ELR (cell line): ENCODE measurements around the gene FANK1.

Experiments
- DNase-seq: peaks from one replicate; pipeline ENCODE4 v3.0.0-alpha.2; 2015; ENCODE audit warnings: low read depth

The FANK1 gene

DNA sequence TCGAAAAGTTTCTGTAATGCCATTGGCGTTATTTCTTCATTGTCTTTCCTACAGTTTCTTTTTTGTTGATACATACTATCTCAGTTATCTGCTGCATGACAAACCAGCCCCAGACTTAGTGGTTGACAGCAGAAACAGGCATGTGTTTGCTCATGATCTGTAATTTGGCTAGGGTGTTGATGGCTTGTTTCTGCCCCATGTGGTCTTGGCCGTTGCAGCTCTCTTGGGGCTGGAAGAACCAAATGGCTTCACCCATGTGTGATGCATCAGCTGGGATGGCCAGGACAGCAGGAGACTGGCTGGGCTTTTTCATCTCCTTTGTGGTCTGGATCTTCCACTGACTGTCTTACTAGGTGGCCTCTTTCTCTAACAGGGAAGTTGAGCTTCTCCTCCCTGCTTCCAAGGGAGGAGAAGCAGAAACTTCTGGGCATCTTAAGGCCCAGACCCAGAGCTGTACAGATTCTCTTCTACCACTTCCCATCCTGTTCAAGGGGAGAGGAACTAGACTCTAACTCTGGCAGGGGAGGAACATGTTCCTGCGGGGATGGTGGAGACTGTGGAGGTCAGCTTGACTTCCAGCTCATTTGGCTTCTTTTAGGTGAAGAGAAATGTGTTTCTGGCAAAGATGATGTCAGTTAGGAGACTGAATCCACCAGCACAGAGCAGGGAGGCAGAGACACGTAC lies 89.3 kb downstream of the FANK1 start:
- DNase-seq, result no peak

DNA sequence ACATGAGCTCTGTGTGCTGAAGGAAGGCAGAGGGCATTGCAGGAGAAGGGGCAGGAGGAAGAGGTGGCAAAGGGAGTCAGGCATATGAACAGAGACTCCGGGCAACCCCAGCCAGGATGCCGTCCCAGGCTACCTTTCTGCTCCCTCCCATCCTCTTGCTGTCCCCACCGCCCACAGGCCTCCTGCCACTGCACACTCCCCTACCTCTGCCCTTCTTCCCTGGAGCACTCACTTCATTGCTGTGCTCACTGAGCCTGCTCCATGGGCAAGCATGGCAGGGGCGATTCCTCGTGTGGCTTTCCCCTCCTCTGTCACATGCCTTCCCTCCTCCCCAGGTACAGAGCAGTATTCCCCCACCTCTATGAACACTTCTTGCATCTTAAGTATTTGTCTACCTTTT lies 93.4 kb downstream of the FANK1 start:
- no peak for DNase-seq

DNA sequence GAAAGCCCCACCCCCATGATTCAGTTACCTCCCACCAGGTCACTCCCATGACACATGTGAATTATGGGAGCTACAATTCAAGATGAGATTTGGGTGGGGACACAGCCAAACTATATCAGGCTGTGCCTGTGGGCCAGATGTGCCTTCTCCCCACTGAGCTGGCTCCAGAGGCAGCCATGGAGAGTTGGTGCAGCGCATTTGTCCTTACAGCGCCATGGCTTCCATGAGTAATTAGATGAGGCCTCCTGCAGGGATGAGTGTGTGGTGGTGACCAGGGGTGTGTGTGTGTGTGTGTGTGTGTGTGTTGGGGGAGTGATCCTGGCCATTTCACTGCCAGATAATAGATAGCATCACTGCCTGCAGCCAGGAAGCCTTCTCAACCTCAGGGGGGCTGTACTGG lies 94.6 kb downstream of the FANK1 start:
- DNase-seq, result no peak

DNA sequence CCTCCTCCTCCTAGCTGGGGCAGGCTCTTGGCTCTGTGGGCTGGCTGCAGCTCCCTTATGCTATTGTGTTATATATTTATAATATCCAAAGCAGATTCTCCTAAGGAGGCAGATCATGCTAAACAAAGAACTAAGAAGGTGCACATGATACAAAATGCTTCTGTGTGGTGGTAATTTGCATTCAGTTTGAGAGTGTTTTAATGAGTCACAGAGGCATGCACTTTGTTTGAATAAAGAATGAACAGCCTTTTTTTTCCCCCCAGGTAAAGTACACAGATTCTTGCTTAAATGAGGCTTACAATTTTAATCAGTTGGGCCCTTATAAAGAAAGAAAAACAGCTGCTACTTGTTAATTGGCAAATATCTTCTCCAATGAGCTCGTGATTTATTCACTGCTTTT lies 95.0 kb downstream of the FANK1 start:
- DNase-seq, result no peak

DNA sequence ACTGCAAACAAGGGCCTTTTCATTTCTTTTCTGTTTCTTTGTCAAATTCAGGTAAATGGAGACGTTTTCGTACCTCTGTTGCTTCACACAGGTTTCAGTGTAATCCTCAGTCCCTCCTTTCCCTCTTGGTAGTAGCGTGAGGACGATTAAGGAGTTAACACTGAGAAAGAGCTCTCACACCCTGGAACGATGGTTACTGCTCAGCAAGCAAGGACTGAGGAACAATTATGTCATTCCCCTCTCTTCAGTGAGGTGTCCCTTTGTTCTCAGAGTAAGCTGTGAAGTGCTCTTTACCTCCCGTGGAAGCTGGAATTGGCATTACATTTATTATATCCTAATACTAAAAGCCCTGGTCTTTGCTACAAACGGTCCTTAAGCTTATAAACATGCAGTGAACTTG lies 95.9 kb downstream of the FANK1 start:
- no peak for DNase-seq

DNA sequence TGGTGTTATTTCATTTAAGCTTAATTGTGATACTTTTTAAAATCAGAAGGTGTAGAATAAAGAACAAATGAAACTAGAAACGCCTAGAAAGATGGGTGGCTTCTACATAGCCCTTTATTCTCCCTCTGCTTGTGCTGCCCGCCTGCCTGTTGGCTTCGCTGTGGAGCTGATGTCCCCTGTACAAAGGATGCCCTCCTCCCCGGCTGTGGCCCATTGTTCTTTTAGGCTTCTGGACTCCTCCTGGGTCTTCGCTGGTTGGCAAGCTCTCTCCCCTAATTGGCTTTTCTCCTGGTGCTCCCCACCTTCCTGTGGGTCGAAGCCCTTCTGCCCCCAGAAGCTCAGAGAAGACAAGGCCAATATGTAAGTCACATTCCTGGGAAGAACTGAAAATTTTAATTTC lies 98.2 kb downstream of the FANK1 start:
- DNase-seq, result no peak

DNA sequence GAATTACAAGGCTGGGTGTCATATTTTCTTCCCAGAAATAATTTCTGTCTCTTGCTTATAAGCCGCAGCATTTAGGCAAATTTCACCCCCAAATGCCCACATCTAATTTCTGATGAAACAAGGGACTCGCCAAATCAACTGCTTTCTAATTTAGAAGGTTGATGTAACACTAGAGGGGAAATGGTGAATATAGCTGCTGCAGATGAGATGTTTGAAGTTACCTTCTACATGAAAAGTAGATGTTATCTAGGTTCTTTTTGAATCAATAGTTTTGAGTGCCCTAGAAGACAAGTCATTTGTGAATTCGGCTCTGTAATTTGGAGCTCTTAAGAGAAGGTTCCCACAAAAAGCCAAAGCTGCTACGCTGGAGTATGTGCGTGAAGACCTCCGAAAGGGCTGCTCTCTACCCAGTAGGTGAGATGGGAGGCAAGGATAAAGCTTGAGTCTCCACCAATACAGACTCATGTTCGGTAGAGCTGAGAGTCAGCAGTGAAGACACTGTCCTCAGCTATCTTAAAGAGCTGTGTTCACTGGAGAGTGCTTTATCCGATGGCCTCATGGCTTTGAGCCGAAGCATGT lies 99.5 kb downstream of the FANK1 start:
- DNase-seq, result no peak

DNA sequence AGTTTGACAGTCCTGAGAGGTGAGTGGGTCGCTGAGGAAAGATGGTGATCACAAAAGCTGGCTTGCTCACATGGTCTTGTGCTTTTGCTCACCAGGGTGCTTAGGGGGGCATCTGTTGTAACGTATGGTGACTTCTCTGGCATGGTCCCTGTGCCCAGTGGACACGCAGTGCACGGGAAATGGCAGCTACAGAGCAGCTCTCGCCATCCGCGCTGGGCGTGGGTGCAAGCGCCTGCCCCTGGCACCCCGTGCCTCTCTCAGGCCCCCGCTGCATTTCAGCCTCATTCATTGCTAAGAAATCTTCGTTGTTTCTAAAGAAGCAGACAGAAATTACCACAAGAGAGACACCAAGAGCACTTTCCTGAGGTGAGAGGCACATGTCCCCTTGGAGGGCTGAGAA lies 101.2 kb downstream of the FANK1 start:
- DNase-seq, result no peak

DNA sequence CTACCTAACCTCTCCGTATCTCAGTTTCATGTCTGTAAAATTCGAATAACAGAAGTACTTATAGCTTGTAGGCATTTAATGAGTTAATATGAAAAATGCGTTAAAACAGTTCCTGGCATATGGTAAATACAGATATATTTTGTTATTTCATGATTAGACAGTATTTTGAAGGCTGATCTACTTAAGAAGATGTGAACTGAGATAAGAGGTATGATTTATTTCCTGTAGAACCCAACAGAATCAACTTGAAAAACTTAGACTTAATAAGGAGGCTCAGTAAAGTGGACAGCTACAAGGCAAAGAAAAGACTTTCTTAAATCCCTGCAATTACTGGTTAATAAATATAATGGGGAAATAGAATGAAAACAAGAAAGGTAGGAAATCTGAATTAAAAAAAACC lies 103.3 kb downstream of the FANK1 start:
- DNase-seq, result no peak

DNA sequence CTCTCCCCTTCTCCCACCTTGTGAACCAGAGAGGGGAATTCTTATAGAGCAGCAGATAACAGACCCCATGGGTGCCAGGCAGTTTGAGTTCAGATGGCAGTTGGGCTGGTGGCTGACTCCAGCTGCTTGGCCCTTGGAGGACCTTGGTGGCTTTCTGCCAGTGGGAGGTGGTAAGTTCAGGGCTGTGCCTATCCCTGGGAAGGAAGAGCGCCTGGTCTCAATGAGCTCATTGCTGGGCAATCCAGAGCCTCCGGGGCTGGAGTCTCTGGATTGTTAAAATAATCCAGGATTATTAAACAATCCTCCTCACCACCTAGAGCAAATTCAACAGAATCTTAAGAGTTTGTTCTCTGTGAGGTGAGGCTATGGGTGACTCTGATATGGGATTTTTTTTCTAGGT lies 105.2 kb downstream of the FANK1 start:
- DNase-seq, result peak; percentile 61

DNA sequence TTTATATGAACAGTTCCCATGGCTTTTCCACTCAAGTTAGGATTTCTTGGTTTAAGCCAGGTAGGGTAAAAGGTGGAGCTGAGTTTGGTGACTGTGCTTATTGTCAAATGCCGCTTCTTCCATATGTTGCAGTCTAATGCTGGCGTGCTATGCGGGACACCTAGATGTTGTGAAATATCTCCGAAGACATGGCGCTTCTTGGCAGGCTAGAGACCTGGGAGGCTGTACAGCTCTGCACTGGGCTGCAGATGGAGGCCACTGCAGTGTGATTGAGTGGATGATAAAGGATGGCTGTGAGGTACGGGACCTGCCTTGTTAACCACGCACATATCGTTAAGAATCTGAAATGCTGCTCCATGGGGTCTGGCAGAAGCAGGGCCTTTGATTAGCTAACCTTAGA lies 108.4 kb downstream of the FANK1 start:
- DNase-seq, result no peak

DNA sequence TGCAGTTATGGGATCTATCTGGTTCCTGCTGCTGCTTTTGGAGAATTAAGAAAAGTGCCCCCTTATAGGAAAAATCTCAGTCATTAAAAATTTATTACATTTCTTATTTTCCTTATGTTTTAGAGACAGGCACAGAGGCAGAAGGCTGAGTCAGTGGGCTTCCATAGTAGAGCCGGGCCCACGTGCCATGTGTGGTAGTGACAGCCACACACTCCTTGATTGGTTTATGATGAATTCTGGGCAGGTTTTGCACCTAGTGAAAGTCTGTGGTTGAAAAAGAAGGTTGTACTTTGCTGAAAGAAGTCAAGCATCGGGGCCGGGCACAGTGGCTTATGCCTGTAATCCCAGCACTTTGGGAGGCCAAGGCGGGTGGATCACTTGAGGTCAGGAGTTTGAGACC lies 109.9 kb downstream of the FANK1 start:
- DNase-seq, result no peak

DNA sequence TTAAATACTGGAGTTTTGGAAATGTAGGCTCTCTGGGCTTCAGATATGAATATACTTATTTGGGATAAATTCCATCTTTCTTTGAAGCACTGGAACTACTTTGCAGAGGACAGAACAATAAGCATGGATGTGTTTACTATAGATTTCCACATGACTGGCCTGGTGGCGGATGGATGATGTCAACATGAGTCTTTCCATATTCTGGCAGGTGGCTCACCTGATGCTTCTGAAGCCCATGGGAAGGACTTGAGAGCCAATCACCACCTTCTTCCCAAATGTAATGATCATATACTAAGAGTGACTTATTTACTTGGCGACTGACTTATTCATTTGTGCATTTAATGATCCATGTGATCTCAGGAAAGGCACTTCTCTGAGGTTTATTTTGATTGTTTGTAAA lies 110.5 kb downstream of the FANK1 start:
- no peak for DNase-seq

DNA sequence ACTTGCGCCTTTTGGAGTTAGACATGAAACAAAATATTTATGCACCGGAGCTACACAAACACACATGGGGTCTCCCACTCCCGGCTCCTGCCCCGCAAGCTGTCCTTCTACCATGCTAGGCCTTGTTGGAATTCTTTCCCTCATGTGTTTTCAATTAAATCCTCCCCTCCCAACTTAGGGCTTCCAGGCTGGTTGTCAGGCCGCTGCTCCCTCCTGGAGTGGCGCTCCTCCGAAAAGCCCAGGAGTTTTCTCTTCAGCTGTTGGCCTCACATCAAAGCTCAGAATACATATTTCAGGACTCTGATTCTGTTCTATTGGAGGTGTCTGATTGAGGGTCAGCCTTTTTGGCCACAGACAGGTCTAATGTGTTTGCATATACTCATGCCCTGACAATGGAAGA lies 113.3 kb downstream of the FANK1 start:
- no peak for DNase-seq

DNA sequence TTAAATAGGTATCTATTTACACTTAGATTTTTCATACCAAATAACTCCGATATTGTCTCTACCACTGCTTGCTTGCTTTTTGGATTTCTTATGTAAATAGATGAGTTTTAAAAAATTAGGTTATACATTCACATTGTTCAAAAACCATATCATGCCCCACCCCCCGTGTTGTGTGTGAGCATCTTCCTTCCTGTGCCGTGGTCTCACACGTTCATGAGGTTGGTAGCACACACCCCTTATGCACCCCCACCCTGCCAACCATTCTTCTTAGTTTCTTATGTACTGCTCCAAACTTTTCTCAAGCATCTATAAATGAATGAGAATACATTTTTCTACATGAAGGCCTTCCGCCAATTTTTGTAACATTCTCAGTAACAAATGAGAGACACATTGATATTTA lies 115.6 kb downstream of the FANK1 start:
- DNase-seq, result no peak

DNA sequence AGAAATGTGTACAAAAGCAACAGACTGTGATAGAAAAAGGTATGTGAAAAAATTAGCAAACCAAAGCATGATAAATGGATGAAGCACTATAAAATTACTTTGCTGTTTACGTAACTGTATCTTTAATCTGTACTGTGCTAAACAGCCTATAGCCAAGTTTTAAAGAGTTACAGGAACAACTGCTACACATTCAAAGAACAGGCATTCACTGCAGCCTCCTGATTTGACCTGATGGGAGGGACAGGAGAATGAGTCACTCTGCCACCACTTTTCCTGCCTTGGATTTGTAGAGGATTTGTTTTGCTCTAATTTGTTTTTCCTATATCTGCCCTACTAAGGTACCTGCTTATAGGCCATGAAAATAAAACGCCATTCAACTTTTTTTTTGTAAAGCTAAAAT lies 116.1 kb downstream of the FANK1 start:
- peak; percentile 49 for DNase-seq

DNA sequence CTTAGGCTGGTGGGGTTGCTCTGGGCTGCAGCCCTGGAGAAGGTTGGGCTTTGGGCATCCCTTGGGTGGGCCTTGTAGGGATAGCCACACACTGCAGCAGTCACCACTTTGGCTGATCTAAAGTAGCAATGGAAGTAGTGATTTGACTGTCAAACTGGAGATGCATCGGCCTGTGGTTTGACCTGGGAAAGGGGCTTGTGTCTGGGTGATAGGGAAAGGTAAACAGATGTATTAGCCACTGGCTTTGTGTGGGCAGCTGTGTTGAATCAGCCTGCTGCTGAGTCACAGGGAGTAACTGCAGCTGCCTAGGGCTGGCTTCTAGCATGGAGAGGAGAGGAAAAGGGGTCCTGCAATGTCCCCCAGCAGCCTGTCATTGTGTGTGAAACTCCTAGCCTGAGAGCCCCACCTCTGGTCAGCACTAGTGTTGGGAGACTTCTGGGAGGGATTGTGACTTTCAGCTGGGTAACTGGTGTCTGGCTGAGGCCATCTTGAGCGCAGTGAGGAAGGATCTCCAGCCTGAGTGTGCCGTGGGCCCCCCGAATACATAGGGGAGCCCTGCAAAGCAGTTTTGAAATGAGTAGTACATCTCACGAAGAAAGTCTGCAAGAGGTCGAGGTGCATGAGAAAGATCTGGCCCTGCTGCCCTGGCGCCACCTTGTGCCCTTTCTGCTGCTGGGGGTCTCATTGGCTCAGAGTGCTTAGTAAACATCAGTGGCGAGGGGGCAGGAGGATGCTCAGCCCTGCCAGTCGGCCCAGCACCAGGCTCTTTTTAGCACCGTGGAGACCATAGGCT lies 117.3 kb downstream of the FANK1 start:
- peak; percentile 82 for DNase-seq

DNA sequence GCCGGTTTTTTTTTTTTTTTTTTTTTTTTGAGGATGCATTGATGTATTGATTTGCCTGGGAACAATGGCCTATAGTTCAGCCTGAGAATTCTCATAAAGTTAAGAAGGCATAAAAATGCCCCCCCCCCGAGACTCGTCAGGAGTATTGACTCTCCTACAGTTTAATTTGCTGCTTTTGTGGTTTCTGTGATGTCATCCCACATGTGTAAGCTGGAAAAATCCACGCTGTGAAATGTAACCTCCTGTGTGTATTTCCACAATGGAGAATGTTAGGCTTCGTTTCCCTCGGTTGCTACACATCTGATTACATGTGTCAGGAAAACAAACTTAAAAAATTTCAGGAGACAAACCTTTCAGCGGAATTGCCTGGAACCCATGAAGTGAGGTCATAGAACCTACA lies 117.9 kb downstream of the FANK1 start:
- peak; percentile 37 for DNase-seq

DNA sequence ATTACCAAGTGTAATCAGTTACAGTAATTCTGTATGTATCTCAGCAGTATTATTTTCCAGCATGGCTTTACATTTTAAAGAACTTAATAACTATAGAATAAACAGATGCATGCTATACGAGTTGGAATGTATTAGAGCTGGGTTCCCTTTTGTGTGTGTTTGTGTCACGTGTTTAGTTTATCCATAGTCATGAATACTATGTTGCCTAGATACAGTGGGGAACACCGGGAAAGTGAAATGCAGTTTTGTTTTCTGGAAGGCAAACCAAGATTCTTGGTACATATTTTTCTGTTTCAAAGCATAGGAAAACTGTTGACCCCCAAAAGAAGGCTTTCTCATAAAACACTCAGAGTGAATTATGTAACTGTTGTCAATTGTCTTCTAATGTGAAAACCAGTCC lies 119.0 kb downstream of the FANK1 start:
- no peak for DNase-seq

DNA sequence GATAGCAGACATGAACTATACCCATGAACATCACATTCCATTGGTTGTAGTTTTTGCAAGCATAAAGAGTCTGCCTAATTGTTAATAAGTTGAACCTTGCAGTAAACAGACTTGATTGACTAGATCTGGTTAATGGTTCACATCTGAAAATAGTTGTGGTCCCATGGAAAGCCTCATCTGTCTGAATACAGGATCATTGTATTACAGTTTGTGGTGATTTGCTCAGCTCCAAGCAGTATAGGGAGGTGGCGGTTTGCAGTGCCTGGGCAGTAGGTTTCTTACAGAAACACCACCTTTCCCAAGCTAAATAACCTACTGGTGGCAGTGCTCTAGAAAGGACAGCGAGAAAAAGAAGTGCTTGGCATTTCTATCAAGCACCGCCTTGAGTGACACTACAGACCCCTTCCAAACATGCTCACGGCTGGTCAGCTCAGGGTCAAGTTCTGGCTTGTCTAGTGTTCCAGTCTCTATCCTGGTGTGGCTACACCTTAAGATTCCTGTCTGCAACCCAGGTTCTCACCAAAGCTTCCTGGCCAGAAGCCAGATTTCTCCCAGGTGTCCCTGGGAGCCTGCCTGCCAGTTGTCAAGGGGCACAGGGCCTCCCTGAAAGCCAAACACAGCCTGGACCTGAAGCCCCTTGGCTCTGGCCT lies 119.9 kb downstream of the FANK1 start:
- DNase-seq, result no peak

DNA sequence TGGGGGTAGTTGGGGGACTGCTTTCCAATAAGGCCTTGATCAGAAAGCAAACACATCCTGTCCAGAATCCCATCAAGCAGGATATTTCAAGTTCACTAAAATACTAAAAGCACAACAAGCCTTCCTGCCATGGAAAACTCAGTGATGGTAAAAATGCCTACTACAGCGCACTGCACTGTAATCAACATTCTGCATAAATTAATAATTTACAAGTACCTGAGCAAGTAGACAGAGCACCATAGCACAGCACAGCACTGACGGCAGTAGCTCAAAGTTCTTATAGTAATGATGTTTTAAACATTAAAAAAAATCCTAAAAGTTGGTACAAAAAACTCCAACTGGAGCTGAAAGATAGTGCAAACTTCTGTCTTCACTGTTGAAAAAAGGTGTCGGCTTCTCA lies 120.5 kb downstream of the FANK1 start:
- no peak for DNase-seq

DNA sequence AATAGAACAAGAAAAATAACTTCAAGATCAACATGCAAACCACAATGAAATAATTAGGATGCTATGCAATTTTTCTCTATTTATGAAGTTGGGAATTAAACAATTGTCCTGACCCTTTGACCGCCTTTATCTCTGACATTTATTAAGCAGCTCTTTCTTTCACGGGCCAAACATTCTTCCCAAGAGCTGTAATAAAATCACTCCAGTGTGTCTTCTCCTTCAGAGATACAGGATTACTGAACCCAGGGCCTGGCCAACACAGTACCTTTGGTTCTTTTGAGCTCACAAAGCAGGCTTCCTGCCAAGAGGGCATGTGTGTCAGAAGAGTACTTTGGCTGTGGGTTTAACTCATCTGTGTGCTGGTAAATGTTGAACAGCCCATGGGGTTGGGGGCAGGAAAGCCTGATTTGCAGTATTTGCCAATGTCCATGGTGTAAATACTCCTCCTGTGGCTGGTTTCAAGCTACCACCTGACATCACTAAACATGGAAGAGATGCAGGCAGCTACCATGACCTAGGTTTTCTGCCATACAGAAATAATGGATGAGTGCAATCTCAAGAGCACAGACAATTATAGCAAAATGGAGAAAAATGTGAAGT lies 121.7 kb downstream of the FANK1 start:
- no peak for DNase-seq
